HK-2 (cell line): ENCODE data around the gene KDF1.
"Not testable (repeated sequence)": the region's sequence is repeated elsewhere in the genome, so short reads cannot be mapped to it uniquely, and the experiment has no call there.

Experiments used
- DNase-seq: peaks from one replicate; pipeline ENCODE4 v3.0.0-alpha.2; 2018; ENCODE audit not compliant: unreplicated experiment

KDF1 gene

GRCh38 chr1:26956321-26956720 lies 3.9 kb downstream of the KDF1 start:
- no peak for DNase-seq

GRCh38 chr1:26953374-26953773 lies 6.9 kb downstream of the KDF1 start:
- no peak for DNase-seq

- DNase-seq, result no peak
These were observed 8.3 kb downstream of the KDF1 start for GRCh38 chr1:26951821-26952497.

GRCh38 chr1:26951216-26951615 lies 9.1 kb downstream of the KDF1 start:
- DNase-seq, result no peak

GRCh38 chr1:26950602-26951001 lies 9.7 kb downstream of the KDF1 start:
- no peak for DNase-seq

GRCh38 chr1:26949926-26950319 lies 10.3 kb downstream of the KDF1 start:
- no peak for DNase-seq

GRCh38 chr1:26949266-26949925 lies 10.9 kb downstream of the KDF1 start:
- no peak for DNase-seq

- DNase-seq, result not testable (repeated sequence)
These were observed 11.6 kb downstream of the KDF1 start for GRCh38 chr1:26948725-26949057.

- DNase-seq, result no peak
These were observed 14.0 kb downstream of the KDF1 start for GRCh38 chr1:26946270-26946669.

- DNase-seq, result no peak
These were observed 14.5 kb downstream of the KDF1 start for GRCh38 chr1:26945728-26946127.

GRCh38 chr1:26945138-26945537 lies 15.1 kb downstream of the KDF1 start:
- no peak for DNase-seq

GRCh38 chr1:26942656-26943055 lies 17.6 kb downstream of the KDF1 start:
- no peak for DNase-seq

GRCh38 chr1:26941311-26941710 lies 19.0 kb downstream of the KDF1 start:
- DNase-seq, result no peak

- no peak for DNase-seq
These were observed 21.6 kb downstream of the KDF1 start for GRCh38 chr1:26938659-26939025.

GRCh38 chr1:26938004-26938658 lies 22.1 kb downstream of the KDF1 start:
- no peak for DNase-seq

- no peak for DNase-seq
These were observed 23.4 kb downstream of the KDF1 start for GRCh38 chr1:26936823-26937222.

GRCh38 chr1:26932531-26932930 lies 27.7 kb downstream of the KDF1 start:
- DNase-seq, result no peak

- DNase-seq, result no peak
These were observed 36.6 kb downstream of the KDF1 start for GRCh38 chr1:26923711-26924110.

GRCh38 chr1:26922901-26923300 lies 37.4 kb downstream of the KDF1 start:
- no peak for DNase-seq

GRCh38 chr1:26922431-26922729 lies 37.9 kb downstream of the KDF1 start:
- no peak for DNase-seq

- DNase-seq, result peak; percentile 97
These were observed 38.5 kb downstream of the KDF1 start, which contains the start of gene NUDC for GRCh38 chr1:26921540-26922430. NUDC (plus strand) TSS chr1:26921743; CDS start chr1:26921849, 106 bp downstream.

- no peak for DNase-seq
These were observed 39.1 kb downstream of the KDF1 start for GRCh38 chr1:26921126-26921539.
